Caco-2 (cell line): Measurements from ENCODE around the gene TFR2. TPM values are rescaled to one million over a fixed set of nuclear protein-coding genes. Genes with fewer than 3 reads are reported as not detected.
"Not testable (repeated sequence)": the region's sequence is repeated elsewhere in the genome, so short reads cannot be mapped to it uniquely, and the experiment has no call there.

Experiments used
- BruUV-seq: library from RNA; stranded (reverse); fragments of 400-500 nt; replicated peaks from 2 replicates; lab custom pipeline; 2021; lab: Mats Ljungman, UMichigan
- CTCF ChIA-PET: fragments of 300-600 bp; sonication (Branson Sonifier 250); formaldehyde crosslinking; loops from one replicate; lab custom pipeline; 2022; ENCODE audit warnings: antibody characterized with exemption; lab: Charles Lee
- POLR2A ChIA-PET: fragments of 300-600 bp; sonication (Branson Sonifier 250); formaldehyde crosslinking; loops from one replicate; lab custom pipeline; 2022; ENCODE audit warnings: antibody characterized with exemption; lab: Charles Lee
- DNase-seq, 2 experiments: peaks; one replicate each; pipeline versions ENCODE4 v3.0.0 to v3.0.0-alpha.2; 2020 to 2022
- H3K27me3 ChIP-seq: replicated peaks from 2 replicates; pipeline ENCODE4 v1.6.0; 2011; ENCODE audit warnings: low read length; ENCODE audit not compliant: control insufficient read depth, insufficient read depth
- H3K36me3 ChIP-seq: 2 replicates; pipeline ENCODE4 v1.5.1; 2011; ENCODE audit warnings: low read length; ENCODE audit not compliant: control insufficient read depth, insufficient read depth
- H3K4me1 ChIP-seq: fragments of 250-450 bp; sonication (Bioruptor Pico); 2 replicates; pipeline ENCODE4 v1.5.1; 2020; ENCODE audit warnings: mild to moderate bottlenecking
- H3K4me3 ChIP-seq: 2 replicates; pipeline ENCODE4 v1.5.1; 2011; ENCODE audit warnings: low read depth, mild to moderate bottlenecking, control low read depth, low read length
- H3K9me3 ChIP-seq: fragments of 250-450 bp; sonication (Bioruptor Pico); 2 replicates; pipeline ENCODE4 v1.5.1; 2020; ENCODE audit warnings: mild to moderate bottlenecking, moderate library complexity
- H3K27ac Mint-ChIP-seq: one replicate; pipeline ENCODE4 v1.8.0; 2022; ENCODE audit warnings: mixed read lengths; ENCODE audit not compliant: unreplicated experiment
- H3K27me3 Mint-ChIP-seq: one replicate; pipeline ENCODE4 v1.8.0; 2022; ENCODE audit warnings: mixed read lengths; ENCODE audit not compliant: insufficient read depth, unreplicated experiment
- H3K36me3 Mint-ChIP-seq: one replicate; pipeline ENCODE4 v1.8.0; 2022; ENCODE audit warnings: mild to moderate bottlenecking, mixed read lengths; ENCODE audit not compliant: insufficient read depth, unreplicated experiment
- H3K4me1 Mint-ChIP-seq: one replicate; pipeline ENCODE4 v1.8.0; 2022; ENCODE audit warnings: low read depth, mixed read lengths; ENCODE audit not compliant: unreplicated experiment
- H3K4me3 Mint-ChIP-seq: one replicate; pipeline ENCODE4 v1.8.0; 2022; ENCODE audit warnings: mild to moderate bottlenecking, moderate library complexity, mixed read lengths; ENCODE audit not compliant: unreplicated experiment
- H3K9me3 Mint-ChIP-seq: one replicate; pipeline ENCODE4 v1.8.0; 2022; ENCODE audit warnings: mixed read lengths; ENCODE audit not compliant: unreplicated experiment
- CTCF ChIP-seq, 2 experiments: fragments of 200-600 bp in 1 of 2; IDR thresholded peaks; 1 replicate in 1 of 2; 2 replicates in 1 of 2; pipeline versions ENCODE4 v1.5.1 to v1.8.0; 2011 to 2022; ENCODE audit warnings: antibody characterized with exemption in 1 of 2, control low read depth in 1 of 2, inconsistent platforms in 1 of 2, low read depth in 1 of 2, low read length in 1 of 2, mild to moderate bottlenecking in 1 of 2, moderate library complexity in 1 of 2; ENCODE audit not compliant: insufficient read depth in 1 of 2, severe bottlenecking in 1 of 2, unreplicated experiment in 1 of 2
- intact Hi-C: fragments of 100-400 bp; cut with micrococcal nuclease; formaldehyde crosslinking; loops from one replicate; pipeline ENCODE4 v1.10.0; 2022; ENCODE audit not compliant: unreplicated experiment
- total RNA-seq: library from RNA; stranded (reverse); gene quantifications from 2 replicates; pipeline ENCODE4 v1.2.3, GENCODE V29; 2022

The TFR2 gene
- total RNA-seq, 1 experiment from 2014 or later: 9.7 TPM

GRCh38 chr7:100668069-100668449 is 26.7 kb upstream of the TFR2 start:
- Mint-ChIP-seq H3K9me3 (no peaks in the 10 kb centered on the region), H3K27ac (no peak overlapping the region), H3K4me1 (no peaks in the 10 kb centered on the region), H3K36me3 (peaks cover 1% of the 10 kb centered on the region), H3K27me3 (no peaks in the 10 kb centered on the region), H3K4me3 (no peak overlapping the region)
- no TSS peak for BruUV-seq
- Histone ChIP-seq H3K4me3 (no peak overlapping the region), H3K4me1 (no peaks in the 10 kb centered on the region), H3K27me3 (no peaks in the 10 kb centered on the region; the same call in 1 of the 2 replicates), H3K36me3 (no peaks in the 10 kb centered on the region), H3K9me3 (no peaks in the 10 kb centered on the region)
- ChIA-PET CTCF (no interaction called here), POLR2A (no interaction called here)
- no peak for DNase-seq
- TF ChIP-seq CTCF (IDR thresholded peaks at IDR 0.05; ENCODE audit: insufficient read depth in 1 of 2, low read depth in 1 of 2, low read length in 1 of 2, severe bottlenecking in 1 of 2, unreplicated experiment in 1 of 2): no peak
- intact Hi-C loops: no loop called here

- Mint-ChIP-seq H3K4me1 (no peaks in the 10 kb centered on the region), H3K4me3 (no peak overlapping the region), H3K27ac (no peak overlapping the region), H3K9me3 (no peaks in the 10 kb centered on the region), H3K27me3 (no peaks in the 10 kb centered on the region), H3K36me3 (no peaks in the 10 kb centered on the region)
- Histone ChIP-seq H3K36me3 (no peaks in the 10 kb centered on the region), H3K4me1 (no peaks in the 10 kb centered on the region), H3K4me3 (no peak overlapping the region), H3K9me3 (no peaks in the 10 kb centered on the region), H3K27me3 (no peaks in the 10 kb centered on the region; the same call in 1 of the 2 replicates)
- DNase-seq: no peak
- POLR2A ChIA-PET: no interaction called here
- TF ChIP-seq CTCF (IDR thresholded peaks at IDR 0.05; ENCODE audit: insufficient read depth in 1 of 2, low read depth in 1 of 2, low read length in 1 of 2, severe bottlenecking in 1 of 2, unreplicated experiment in 1 of 2): no peak
- BruUV-seq: no TSS peak
- CTCF ChIA-PET: no interaction called here
- intact Hi-C loops: no loop called here
These were observed 26.1 kb upstream of the TFR2 start for GRCh38 chr7:100667331-100668068.

- no peak for DNase-seq
These were observed 23.9 kb upstream of the TFR2 start for GRCh38 chr7:100665168-100665726.

GRCh38 chr7:100662194-100662776 is 20.9 kb upstream of the TFR2 start:
- H3K4me1 ChIP-seq, H3K36me3 Mint-ChIP-seq, H3K4me1 Mint-ChIP-seq, POLR2A ChIA-PET, H3K4me3 Mint-ChIP-seq, H3K9me3 ChIP-seq, H3K9me3 Mint-ChIP-seq, BruUV-seq, H3K27ac Mint-ChIP-seq, H3K36me3 ChIP-seq, H3K27me3 Mint-ChIP-seq, DNase-seq, intact Hi-C loops, H3K4me3 ChIP-seq, H3K27me3 ChIP-seq: not testable (repeated sequence)
- CTCF ChIA-PET: interaction anchor here (0.7 kb wide), 1 partner anchor 43 kb away, joined by 3 read pairs; no protein-coding TSS in a partner anchor

More at GRCh38 chr7:100665168-100665726, 23.9 kb upstream of the TFR2 start:
- Mint-ChIP-seq H3K27me3 (no peaks in the 10 kb centered on the region), H3K9me3 (no peaks in the 10 kb centered on the region), H3K4me3 (no peak overlapping the region), H3K27ac (no peak overlapping the region), H3K4me1 (no peaks in the 10 kb centered on the region), H3K36me3 (no peaks in the 10 kb centered on the region)
- TF ChIP-seq CTCF (IDR thresholded peaks at IDR 0.05; ENCODE audit: insufficient read depth in 1 of 2, low read depth in 1 of 2, low read length in 1 of 2, severe bottlenecking in 1 of 2, unreplicated experiment in 1 of 2): no peak
- Histone ChIP-seq H3K27me3 (no peaks in the 10 kb centered on the region; the same call in 1 of the 2 replicates), H3K4me3 (no peak overlapping the region), H3K9me3 (no peaks in the 10 kb centered on the region), H3K36me3 (no peaks in the 10 kb centered on the region), H3K4me1 (no peaks in the 10 kb centered on the region)
- intact Hi-C loops: no loop called here
- ChIA-PET POLR2A (no interaction called here), CTCF (no interaction called here)
- no TSS peak for BruUV-seq
